ENCODE measurements around the gene KRT72.

DNA sequence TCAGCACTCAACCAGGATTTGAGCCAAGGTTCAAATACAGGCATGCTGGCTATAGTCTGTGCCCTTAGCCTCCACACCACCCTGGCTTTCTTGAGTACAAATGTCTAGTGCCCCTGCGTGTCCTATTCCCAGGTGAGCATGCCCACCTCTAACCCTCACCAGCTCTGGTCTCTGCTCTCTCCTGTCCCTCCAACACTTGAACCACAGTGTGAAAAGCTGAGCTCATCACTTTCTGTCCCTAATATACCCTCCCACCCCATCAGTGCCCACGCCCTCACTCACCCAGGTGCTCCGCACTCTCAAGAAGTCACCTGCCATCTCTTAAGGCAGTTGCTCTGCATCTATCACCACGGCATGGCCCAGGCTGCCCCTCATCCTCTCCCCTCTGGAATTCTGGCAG is 41.3 kb downstream of the KRT72 start:
- TF ChIP-seq ZNF384 (IDR thresholded peaks at IDR 0.05), result no peak
- TF ChIP-seq PKNOX1 (IDR thresholded peaks at IDR 0.05), result no peak
- no peak for TF ChIP-seq NFRKB (IDR thresholded peaks at IDR 0.05)
- no peak for TF ChIP-seq SP1 (IDR thresholded peaks at IDR 0.05)
- TF ChIP-seq TARDBP (IDR thresholded peaks at IDR 0.05), result no peak
- no peak for TF ChIP-seq L3MBTL2 (conservative IDR thresholded peaks at IDR 0.05)
- no peak for TF ChIP-seq BHLHE40 (IDR thresholded peaks at IDR 0.05; ENCODE audit: borderline replicate concordance)
- no peak for TF ChIP-seq LEF1 (IDR thresholded peaks at IDR 0.05; ENCODE audit: borderline replicate concordance)
- no peak for TF ChIP-seq SUZ12 (IDR thresholded peaks at IDR 0.05)
- TF ChIP-seq FOXK2 (IDR thresholded peaks at IDR 0.05), result no peak
- TF ChIP-seq FOXM1 (IDR thresholded peaks at IDR 0.05; ENCODE audit: borderline replicate concordance), result no peak
- TF ChIP-seq ARNT (IDR thresholded peaks at IDR 0.05), result no peak
- no peak for TF ChIP-seq ELF4 (IDR thresholded peaks at IDR 0.05)
